OCI-LY7 (cell line): ENCODE measurements around the gene C6orf136. TPM values are rescaled to one million over a fixed set of nuclear protein-coding genes. Genes with fewer than 3 reads are reported as not detected.
A peak's percentile ranks its signal among the peaks of the same experiment; 100 is the strongest.

ENCODE experiments used
- BruUV-seq: library from RNA; stranded (reverse); fragments of 400-500 nt; replicated peaks from 2 replicates; lab custom pipeline; 2021; lab: Mats Ljungman, UMichigan
- CTCF ChIA-PET: fragments of 300-600 bp; sonication (Branson Sonifier 250); formaldehyde crosslinking; loops from one replicate; lab custom pipeline; 2022; ENCODE audit warnings: antibody characterized with exemption; ENCODE audit not compliant: unreplicated experiment; lab: Charles Lee
- POLR2A ChIA-PET: fragments of 300-600 bp; sonication (Branson Sonifier 250); formaldehyde crosslinking; loops from one replicate; lab custom pipeline; 2022; ENCODE audit warnings: antibody characterized with exemption; lab: Charles Lee
- DNase-seq: peaks from one replicate; pipeline ENCODE4 v3.0.0-alpha.2; 2015; ENCODE audit warnings: low spot score
- H2AFZ ChIP-seq: fragments of 200-600 bp; sonication (generic), shearing (Covaris generic); 2 replicates; pipeline ENCODE4 v1.6.1; 2014; ENCODE audit warnings: mild to moderate bottlenecking, antibody characterized with exemption, low read length, moderate library complexity
- H3K27ac ChIP-seq: fragments of 200-600 bp; sonication (generic); 2 replicates; pipeline ENCODE4 v1.5.1; 2014; ENCODE audit warnings: mixed run types, low read depth, mild to moderate bottlenecking, moderate library complexity, low read length, inconsistent platforms; ENCODE audit not compliant: poor library complexity, severe bottlenecking
- H3K36me3 ChIP-seq: fragments of 200-600 bp; sonication (generic); 2 replicates; pipeline ENCODE4 v1.6.1; 2014; ENCODE audit warnings: mild to moderate bottlenecking, antibody characterized with exemption, low read length, moderate library complexity, mixed read lengths; ENCODE audit not compliant: insufficient read depth
- H3K4me1 ChIP-seq: fragments of 200-600 bp; sonication (generic); 2 replicates; pipeline ENCODE4 v1.5.1; 2014; ENCODE audit warnings: mild to moderate bottlenecking, low read length; ENCODE audit not compliant: insufficient read depth, poor library complexity, severe bottlenecking
- H3K4me2 ChIP-seq: fragments of 200-600 bp; sonication (generic); 2 replicates; pipeline ENCODE4 v1.6.1; 2014; ENCODE audit warnings: mild to moderate bottlenecking, low read length
- H3K4me3 ChIP-seq: fragments of 200-600 bp; sonication (generic); 2 replicates; pipeline ENCODE4 v1.5.1; 2014; ENCODE audit warnings: mild to moderate bottlenecking, low read depth, low read length; ENCODE audit not compliant: poor library complexity, severe bottlenecking
- H3K79me2 ChIP-seq: fragments of 200-600 bp; sonication (generic); 2 replicates; pipeline ENCODE4 v1.6.1; 2016; ENCODE audit warnings: low read depth, mild to moderate bottlenecking, low read length, moderate library complexity, mixed read lengths; ENCODE audit not compliant: insufficient read depth
- H3K9me2 ChIP-seq: fragments of 200-600 bp; sonication (generic); 2 replicates; pipeline ENCODE4 v1.6.1; 2016; ENCODE audit warnings: mild to moderate bottlenecking, low read length, mixed read lengths; ENCODE audit not compliant: insufficient read depth
- H3K9me3 ChIP-seq: fragments of 200-600 bp; sonication (generic); 2 replicates; pipeline ENCODE4 v1.6.1; 2014; ENCODE audit warnings: mild to moderate bottlenecking, mixed run types, low read length, mixed read lengths
- H4K20me1 ChIP-seq: fragments of 200-600 bp; sonication (generic); 2 replicates; pipeline ENCODE4 v1.6.1; 2014; ENCODE audit warnings: mild to moderate bottlenecking, antibody characterized with exemption, low read length, moderate library complexity, mixed read lengths; ENCODE audit not compliant: insufficient read depth
- EZH2phosphoT487 ChIP-seq: fragments of 200-600 bp; sonication (generic); IDR thresholded peaks from 2 replicates; pipeline ENCODE4 v1.6.1; 2018; ENCODE audit warnings: low read depth, borderline replicate concordance, mild to moderate bottlenecking, mixed run types, antibody characterized with exemption, low read length, moderate library complexity, mixed read lengths
- intact Hi-C: fragments of 100-400 bp; cut with micrococcal nuclease; formaldehyde crosslinking; loops from one replicate; pipeline ENCODE4 v1.10.0; 2022; ENCODE audit not compliant: unreplicated experiment
- total RNA-seq, 2 experiments: library from RNA; depleted of rRNA in 1 of 2; stranded (reverse); fragments of >200 nt in 1 of 2; shearing (Covaris generic) in 1 of 2; gene quantifications; 2 replicates each; pipeline ENCODE4 v1.2.3, GENCODE V29; 2014 to 2022
- TF ChIP-seq, protein P1 (sequence below): fragments of 200-600 bp; sonication (generic); conservative IDR thresholded peaks from 2 replicates; pipeline ENCODE4 v1.5.1; 2014; ENCODE audit warnings: mild to moderate bottlenecking, antibody characterized with exemption, low read length, moderate library complexity, mixed read lengths

C6orf136 gene
- total RNA-seq, 2 experiments from 2014 or later = 14.7 to 26.7 TPM

DNA sequence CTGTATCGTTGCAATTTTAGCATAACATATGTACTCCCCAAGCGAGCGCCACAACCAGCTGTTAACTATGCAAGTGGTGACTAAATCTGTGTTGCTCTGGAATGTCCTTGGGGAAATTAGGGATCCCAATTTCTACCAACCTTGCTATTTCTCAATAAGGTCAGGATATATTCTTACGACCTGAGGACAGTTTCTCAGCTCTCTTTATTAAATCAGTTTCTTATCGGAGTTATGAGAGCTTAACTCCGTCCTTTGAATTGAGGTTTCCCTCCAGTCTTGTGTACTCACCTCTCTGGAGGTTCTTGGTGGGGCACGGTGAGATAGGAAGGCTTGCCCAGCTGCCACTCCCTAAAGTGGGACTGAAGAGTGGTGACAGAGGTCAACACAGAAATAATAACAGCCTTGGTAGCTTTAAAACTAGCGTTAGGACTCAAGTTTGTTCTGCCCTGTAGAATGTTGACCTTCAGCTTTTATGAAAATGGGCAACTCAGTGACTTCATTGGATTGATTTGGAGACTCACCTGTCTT lies 28.6 kb upstream of the C6orf136 start:
- CTCF ChIA-PET = no interaction called here
- Histone ChIP-seq H4K20me1 (peaks cover 13% of the 10 kb centered on the region; the same call in 1 of the 2 replicates), H3K9me2 (no peaks in the 10 kb centered on the region), H2AFZ (peak overlapping the region; percentile 24; the same call in 1 of the 2 replicates), H3K4me1 (peaks cover 25% of the 10 kb centered on the region), H3K4me2 (peak overlapping the region; percentile 87), H3K9me3 (no peaks in the 10 kb centered on the region), H3K79me2 (peaks cover 57% of the 10 kb centered on the region), H3K36me3 (peaks cover 68% of the 10 kb centered on the region), H3K27ac (peak overlapping the region; percentile 72), H3K4me3 (peak overlapping the region; percentile 80)
- intact Hi-C loops = loop anchor here (5.0 kb wide), 3 partner anchors 69 to 584 kb away; partner anchors contain the start of genes FLOT1, IER3 and PPP1R18
- no peak for DNase-seq
- TF ChIP-seq, protein P1, sequence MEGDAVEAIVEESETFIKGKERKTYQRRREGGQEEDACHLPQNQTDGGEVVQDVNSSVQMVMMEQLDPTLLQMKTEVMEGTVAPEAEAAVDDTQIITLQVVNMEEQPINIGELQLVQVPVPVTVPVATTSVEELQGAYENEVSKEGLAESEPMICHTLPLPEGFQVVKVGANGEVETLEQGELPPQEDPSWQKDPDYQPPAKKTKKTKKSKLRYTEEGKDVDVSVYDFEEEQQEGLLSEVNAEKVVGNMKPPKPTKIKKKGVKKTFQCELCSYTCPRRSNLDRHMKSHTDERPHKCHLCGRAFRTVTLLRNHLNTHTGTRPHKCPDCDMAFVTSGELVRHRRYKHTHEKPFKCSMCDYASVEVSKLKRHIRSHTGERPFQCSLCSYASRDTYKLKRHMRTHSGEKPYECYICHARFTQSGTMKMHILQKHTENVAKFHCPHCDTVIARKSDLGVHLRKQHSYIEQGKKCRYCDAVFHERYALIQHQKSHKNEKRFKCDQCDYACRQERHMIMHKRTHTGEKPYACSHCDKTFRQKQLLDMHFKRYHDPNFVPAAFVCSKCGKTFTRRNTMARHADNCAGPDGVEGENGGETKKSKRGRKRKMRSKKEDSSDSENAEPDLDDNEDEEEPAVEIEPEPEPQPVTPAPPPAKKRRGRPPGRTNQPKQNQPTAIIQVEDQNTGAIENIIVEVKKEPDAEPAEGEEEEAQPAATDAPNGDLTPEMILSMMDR = no peak
- no peak for TF ChIP-seq EZH2phosphoT487
- POLR2A ChIA-PET = interaction anchor here (0.5 to 1.7 kb wide), 14 partner anchors 11 to 119 kb away, joined by 3 to 7 read pairs (median 4); partner anchors contain the start of genes ABCF1 and MDC1
- BruUV-seq = no TSS peak

DNA sequence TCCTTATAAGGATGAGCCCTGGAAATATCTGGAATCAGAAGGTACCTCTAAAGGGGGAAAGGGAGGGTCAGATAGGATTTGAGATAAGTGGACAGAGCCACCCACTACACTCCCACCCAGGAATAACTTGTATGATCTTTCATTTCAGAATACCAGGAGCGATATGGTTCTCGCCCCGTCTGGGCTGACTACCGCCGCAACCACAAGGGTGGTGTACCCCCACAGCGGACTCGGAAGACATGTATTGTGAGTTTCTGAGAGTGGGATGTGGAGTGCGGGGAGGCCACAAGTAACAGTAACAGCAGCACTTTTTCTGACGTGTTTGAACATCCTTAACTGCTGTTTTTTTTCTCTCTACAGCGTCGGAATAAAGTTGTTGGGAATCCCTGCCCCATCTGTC lies 27.4 kb upstream of the C6orf136 start:
- CTCF ChIA-PET = no interaction called here
- H3K36me3 ChIP-seq = peaks cover 68% of the 10 kb centered on the region
- H3K9me2 ChIP-seq = no peaks in the 10 kb centered on the region
- POLR2A ChIA-PET = interaction anchor here (1.6 kb wide), 1 partner anchor 49 kb away, joined by 7 read pairs; the partner anchor contains the start of gene ABCF1
- TF ChIP-seq EZH2phosphoT487 = no peak
- TF ChIP-seq, protein P1 = no peak
- H3K4me2 ChIP-seq = peak overlapping the region; percentile 87
- DNase-seq = no peak
- no peak overlapping the region for H2AFZ ChIP-seq
- no peaks in the 10 kb centered on the region for H3K9me3 ChIP-seq
- H3K4me3 ChIP-seq = no peak overlapping the region
- peaks cover 1% of the 10 kb centered on the region; the same call in 1 of the 2 replicates for H4K20me1 ChIP-seq
- peaks cover 12% of the 10 kb centered on the region for H3K4me1 ChIP-seq
- H3K27ac ChIP-seq = no peak overlapping the region
- intact Hi-C loops = loop anchor here (5.0 kb wide), 3 partner anchors 68 to 583 kb away; partner anchors contain the start of genes FLOT1, IER3 and PPP1R18
- no TSS peak for BruUV-seq
- peaks cover 45% of the 10 kb centered on the region for H3K79me2 ChIP-seq

DNA sequence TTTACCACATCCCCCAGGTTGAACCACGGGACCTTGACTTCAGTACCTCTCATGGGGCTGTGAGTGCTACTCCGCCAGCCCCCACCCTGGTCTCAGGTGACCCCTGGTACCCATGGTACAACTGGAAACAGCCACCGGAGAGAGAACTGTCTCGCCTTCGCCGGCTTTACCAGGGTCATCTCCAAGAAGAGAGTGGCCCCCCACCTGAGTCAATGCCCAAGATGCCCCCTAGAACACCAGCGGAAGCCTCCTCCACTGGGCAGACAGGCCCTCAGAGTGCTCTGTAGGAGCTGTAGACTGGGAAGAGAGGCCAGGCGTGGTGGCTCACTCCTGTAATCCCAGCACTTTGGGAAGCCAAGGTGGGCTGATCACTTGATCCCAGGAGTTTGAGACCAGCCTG lies 21.4 kb upstream of the C6orf136 start:
- DNase-seq = no peak
- BruUV-seq = no TSS peak
- Histone ChIP-seq H3K4me1 (peaks cover 15% of the 10 kb centered on the region), H2AFZ (no peak overlapping the region), H3K4me2 (no peak overlapping the region), H4K20me1 (no peaks in the 10 kb centered on the region), H3K36me3 (peaks cover 76% of the 10 kb centered on the region), H3K9me3 (no peaks in the 10 kb centered on the region), H3K27ac (no peak overlapping the region), H3K9me2 (no peaks in the 10 kb centered on the region), H3K4me3 (no peak overlapping the region), H3K79me2 (no peaks in the 10 kb centered on the region)
- ChIA-PET POLR2A (interaction anchor here (0.7 to 1.6 kb wide), 2 partner anchors 13 to 24 kb away, joined by 3 read pairs; no protein-coding TSS in a partner anchor), CTCF (no interaction called here)
- TF ChIP-seq EZH2phosphoT487 = no peak
- TF ChIP-seq, protein P1 = no peak
- intact Hi-C loops = no loop called here
